Peyer's patch (tissue), 4 donors: ENCODE data around the gene PAEP.
"Not testable (repeated sequence)": the region's sequence is repeated elsewhere in the genome, so short reads cannot be mapped to it uniquely, and the experiment has no call there.

Experiments
- POLR2A ChIP-seq, 2 donors: fragments of 450-650 bp; IDR thresholded peaks; one replicate each; pipeline ENCODE4 v1.5.1; 2017; ENCODE audit warnings: antibody characterized with exemption in 2 of 2, mild to moderate bottlenecking in 2 of 2, moderate library complexity in 2 of 2
- TF ChIP-seq, protein P1 (sequence below), 6 experiments: fragments of 450-650 bp in 4 of 6; fragments of 200-600 bp in 2 of 6; sonication (generic) in 1 of 6; IDR thresholded peaks; one replicate each; pipeline ENCODE4 v1.5.1; 2017 to 2019; ENCODE audit warnings: antibody characterized with exemption in 6 of 6, mild to moderate bottlenecking in 3 of 6, moderate library complexity in 1 of 6

DNA sequence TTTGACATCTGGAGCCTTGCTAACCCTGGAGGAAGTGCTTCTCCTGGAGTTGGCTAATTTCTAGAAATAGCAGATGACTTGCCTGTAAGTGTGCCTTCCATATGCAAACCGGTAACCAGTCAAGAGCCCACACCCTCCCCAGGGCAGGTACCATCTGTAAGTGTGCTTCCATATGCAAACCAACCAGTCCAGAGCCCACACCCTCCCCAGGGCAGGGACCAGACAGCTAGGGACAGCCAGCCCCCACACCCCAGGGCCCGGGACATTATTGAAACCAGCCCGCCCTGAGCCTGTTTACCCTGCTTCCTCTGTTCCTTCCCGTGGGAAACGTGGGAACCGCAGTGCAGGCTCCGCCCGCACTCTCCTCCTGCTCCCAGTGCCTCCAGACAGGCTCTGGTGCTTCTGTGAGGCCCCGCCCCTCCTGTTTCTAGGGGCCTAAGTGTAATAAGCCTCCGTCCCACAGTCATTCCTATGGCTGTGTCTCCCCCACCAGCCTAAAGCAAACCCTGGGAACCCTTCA is 27.3 kb upstream of the PAEP start:
- TF ChIP-seq, protein P1, sequence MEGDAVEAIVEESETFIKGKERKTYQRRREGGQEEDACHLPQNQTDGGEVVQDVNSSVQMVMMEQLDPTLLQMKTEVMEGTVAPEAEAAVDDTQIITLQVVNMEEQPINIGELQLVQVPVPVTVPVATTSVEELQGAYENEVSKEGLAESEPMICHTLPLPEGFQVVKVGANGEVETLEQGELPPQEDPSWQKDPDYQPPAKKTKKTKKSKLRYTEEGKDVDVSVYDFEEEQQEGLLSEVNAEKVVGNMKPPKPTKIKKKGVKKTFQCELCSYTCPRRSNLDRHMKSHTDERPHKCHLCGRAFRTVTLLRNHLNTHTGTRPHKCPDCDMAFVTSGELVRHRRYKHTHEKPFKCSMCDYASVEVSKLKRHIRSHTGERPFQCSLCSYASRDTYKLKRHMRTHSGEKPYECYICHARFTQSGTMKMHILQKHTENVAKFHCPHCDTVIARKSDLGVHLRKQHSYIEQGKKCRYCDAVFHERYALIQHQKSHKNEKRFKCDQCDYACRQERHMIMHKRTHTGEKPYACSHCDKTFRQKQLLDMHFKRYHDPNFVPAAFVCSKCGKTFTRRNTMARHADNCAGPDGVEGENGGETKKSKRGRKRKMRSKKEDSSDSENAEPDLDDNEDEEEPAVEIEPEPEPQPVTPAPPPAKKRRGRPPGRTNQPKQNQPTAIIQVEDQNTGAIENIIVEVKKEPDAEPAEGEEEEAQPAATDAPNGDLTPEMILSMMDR (IDR thresholded peaks at IDR 0.05): not testable (repeated sequence)
- TF ChIP-seq POLR2A (IDR thresholded peaks at IDR 0.05): not testable (repeated sequence)
